ENCODE measurements around the gene E2F8.

Gene E2F8

GRCh38 chr11:19176629-19177186 is 64.0 kb downstream of the E2F8 start:
- no peak for DNase-seq (ENCODE audit: extremely low read depth, low read depth)
- TF ChIP-seq CTCF (IDR thresholded peaks at IDR 0.05; ENCODE audit: low read depth, low read length, missing control alignments), result no peak
- no peak overlapping the region for H3K4me3 ChIP-seq (replicated peaks; ENCODE audit: low read depth, low read length)

All from HFF-Myc (cell line).